IMR-90 (cell line): ENCODE measurements around the gene SLC7A6. TPM values are rescaled to one million over a fixed set of nuclear protein-coding genes. Genes with fewer than 3 reads are reported as not detected.

ENCODE experiments used
- ATAC-seq: fragments of 200-7000 bp; cut with Tn5 transposase; 2 replicates; pipeline ENCODE4 v1.9.1; 2020; ENCODE audit warnings: low read depth, mild to moderate bottlenecking, moderate library complexity
- BruUV-seq: library from RNA; stranded (reverse); fragments of 400-500 nt; replicated peaks from 2 replicates; lab custom pipeline; 2021; lab: Mats Ljungman, UMichigan
- CTCF ChIA-PET: fragments of 300-600 bp; formaldehyde crosslinking; extraction: SDS; loops from one replicate; lab custom pipeline; 2021; ENCODE audit warnings: antibody characterized with exemption; lab: Yijun Ruan, JAX
- POLR2A ChIA-PET: fragments of 300-600 bp; sonication (Branson Sonifier 250); formaldehyde crosslinking; loops from one replicate; lab custom pipeline; 2022; ENCODE audit warnings: antibody characterized with exemption; ENCODE audit not compliant: unreplicated experiment; lab: Charles Lee
- DNase-seq: peaks from one replicate; pipeline ENCODE4 v3.0.0; 2013
- H2AFZ ChIP-seq: replicated peaks from 2 replicates; pipeline ENCODE3; 2013; ENCODE audit warnings: low read length, mild to moderate bottlenecking; ENCODE audit not compliant: poor library complexity
- H2AK5ac ChIP-seq: 2 replicates; pipeline ENCODE4 v1.6.1; 2013; ENCODE audit warnings: low read depth, low read length, inconsistent platforms
- H2AK9ac ChIP-seq: replicated peaks from 2 replicates; pipeline ENCODE3; 2013; ENCODE audit warnings: mild to moderate bottlenecking, low read depth, low read length, moderate library complexity; ENCODE audit not compliant: poor library complexity
- H2BK120ac ChIP-seq: 2 replicates; pipeline ENCODE4 v1.6.1; 2013; ENCODE audit warnings: low read depth, low read length, inconsistent platforms
- H2BK15ac ChIP-seq: 3 replicates; pipeline ENCODE4 v1.6.1; 2013; ENCODE audit warnings: low read depth, low read length, inconsistent platforms
- H2BK20ac ChIP-seq: 2 replicates; pipeline ENCODE4 v1.6.1; 2013; ENCODE audit warnings: low read depth, mild to moderate bottlenecking, inconsistent platforms, low read length, moderate library complexity
- H2BK5ac ChIP-seq: 2 replicates; pipeline ENCODE4 v1.6.1; 2013; ENCODE audit warnings: mild to moderate bottlenecking, low read depth, low read length, inconsistent platforms; ENCODE audit not compliant: poor library complexity, severe bottlenecking
- H3K14ac ChIP-seq: replicated peaks from 2 replicates; pipeline ENCODE4 v1.6.1; 2013; ENCODE audit warnings: low read depth, low read length, inconsistent platforms
- H3K18ac ChIP-seq: 2 replicates; pipeline ENCODE4 v1.6.1; 2013; ENCODE audit warnings: low read depth, low read length, control low read depth
- H3K23ac ChIP-seq: 2 replicates; pipeline ENCODE4 v1.6.1; 2013; ENCODE audit warnings: low read depth, low read length, inconsistent platforms
- H3K27ac ChIP-seq: 2 replicates; pipeline ENCODE4 v1.5.1; 2013; ENCODE audit warnings: mild to moderate bottlenecking, control low read depth, low read length; ENCODE audit not compliant: insufficient read depth
- H3K27me3 ChIP-seq: 2 replicates; pipeline ENCODE4 v1.6.1; 2013; ENCODE audit warnings: low read length; ENCODE audit not compliant: control insufficient read depth, insufficient read depth
- H3K36me3 ChIP-seq: 2 replicates; pipeline ENCODE4 v1.6.1; 2013; ENCODE audit warnings: low read length, mixed read lengths; ENCODE audit not compliant: control insufficient read depth, insufficient read depth
- H3K4ac ChIP-seq: 2 replicates; pipeline ENCODE4 v1.6.1; 2013; ENCODE audit warnings: low read depth, low read length, inconsistent platforms
- H3K4me1 ChIP-seq: 2 replicates; pipeline ENCODE4 v1.6.1; 2013; ENCODE audit warnings: low read length, mixed read lengths; ENCODE audit not compliant: control insufficient read depth, insufficient read depth
- H3K4me2 ChIP-seq: 2 replicates; pipeline ENCODE4 v1.6.1; 2013; ENCODE audit warnings: low read depth, mild to moderate bottlenecking, control low read depth, low read length, moderate library complexity
- H3K4me3 ChIP-seq: 2 replicates; pipeline ENCODE4 v1.5.1; 2013; ENCODE audit warnings: low read depth, mild to moderate bottlenecking, control low read depth, low read length, moderate library complexity; ENCODE audit not compliant: insufficient read depth
- H3K56ac ChIP-seq: 2 replicates; pipeline ENCODE4 v1.6.1; 2013; ENCODE audit warnings: low read length, inconsistent platforms; ENCODE audit not compliant: insufficient read depth; ENCODE audit errors: extremely low read depth
- H3K79me1 ChIP-seq, 2 experiments: 2 replicates each; pipeline ENCODE4 v1.6.1; 2013; ENCODE audit warnings: low read length in 2 of 2, inconsistent platforms in 1 of 2, low read depth in 1 of 2
- H3K9ac ChIP-seq: 2 replicates; pipeline ENCODE4 v1.6.1; 2013; ENCODE audit warnings: low read depth, low read length, control low read depth
- H3K9me1 ChIP-seq: 2 replicates; pipeline ENCODE4 v1.6.1; 2013; ENCODE audit warnings: low read length, inconsistent platforms; ENCODE audit not compliant: insufficient read depth
- H3K9me3 ChIP-seq: 2 replicates; pipeline ENCODE4 v1.6.1; 2013; ENCODE audit warnings: low read length; ENCODE audit not compliant: control insufficient read depth, insufficient read depth
- H4K20me1 ChIP-seq: 2 replicates; pipeline ENCODE4 v1.6.1; 2013; ENCODE audit warnings: low read length, inconsistent platforms; ENCODE audit not compliant: insufficient read depth
- H4K5ac ChIP-seq: 2 replicates; pipeline ENCODE4 v1.6.1; 2013; ENCODE audit warnings: mild to moderate bottlenecking, low read depth, low read length, control low read depth
- H4K8ac ChIP-seq, 2 experiments: 2 replicates each; pipeline ENCODE4 v1.6.1; 2013; ENCODE audit warnings: low read depth in 2 of 2, low read length in 2 of 2, control low read depth in 1 of 2, inconsistent platforms in 1 of 2
- H4K91ac ChIP-seq: 2 replicates; pipeline ENCODE4 v1.6.1; 2013; ENCODE audit warnings: low read depth, low read length, inconsistent platforms; ENCODE audit not compliant: insufficient read depth
- ELK1 ChIP-seq: fragments of 150-350 bp; IDR thresholded peaks from 2 replicates; pipeline ENCODE4 v1.6.1; 2016; ENCODE audit warnings: low read depth, mild to moderate bottlenecking, low read length, moderate library complexity, borderline replicate concordance
- RAD21 ChIP-seq: IDR thresholded peaks from 2 replicates; pipeline ENCODE4 v1.6.1; 2012; ENCODE audit warnings: low read length, improper control_type of control experiment
- WGBS, 2 experiments: methylation state at CpG; one replicate each; pipeline versions ENCODE4 v1.1.5 to v1.1.7; 2013; ENCODE audit warnings: missing lambda C conversion rate in 2 of 2; ENCODE audit not compliant: insufficient read length in 1 of 2; ENCODE audit errors: extremely low coverage in 2 of 2; 5-methylcytosine and 5-hydroxymethylcytosine counted together
- dilution Hi-C: fragments of 300-500 bp; cut with HindIII; formaldehyde crosslinking; loops from one replicate; pipeline ENCODE4 v1.14.3; 2018; ENCODE audit warnings: low sequenced_read_pairs; ENCODE audit not compliant: unreplicated experiment
- in situ Hi-C: fragments of 300-500 bp; cut with MboI; formaldehyde crosslinking; loops from 3 replicates; pipeline ENCODE4 v1.14.3; 2019; ENCODE audit warnings: low sequenced_read_pairs, inconsistent platforms, mixed read lengths
- intact Hi-C: fragments of 100-400 bp; cut with micrococcal nuclease; formaldehyde crosslinking; loops from 2 replicates; pipeline ENCODE4 v1.10.0; 2022
- polyA plus RNA-seq, 3 experiments: library from polyadenylated mRNA; depleted of rRNA; stranded (reverse); fragments of >200 nt; gene quantifications; 2 replicates each; pipeline ENCODE4 v1.2.3, GENCODE V29; 2012; ENCODE audit warnings: low replicate concordance in 1 of 3
- total RNA-seq: library from RNA; depleted of rRNA; stranded (reverse); fragments of >200 nt; gene quantifications from 2 replicates; pipeline ENCODE4 v1.2.3, GENCODE V29; 2012

Gene SLC7A6
- total and polyA plus RNA-seq, 2 of the 4 experiments (the other 2 are of a cell fraction) = 29.4 to 36.1 TPM

- TF ChIP-seq ELK1 = no peak
Observed at GRCh38 chr16:68310774-68311511, 46.6 kb downstream of the SLC7A6 start, which contains the start of the genes PRMT7 and SLC7A6OS (continued).

DNA sequence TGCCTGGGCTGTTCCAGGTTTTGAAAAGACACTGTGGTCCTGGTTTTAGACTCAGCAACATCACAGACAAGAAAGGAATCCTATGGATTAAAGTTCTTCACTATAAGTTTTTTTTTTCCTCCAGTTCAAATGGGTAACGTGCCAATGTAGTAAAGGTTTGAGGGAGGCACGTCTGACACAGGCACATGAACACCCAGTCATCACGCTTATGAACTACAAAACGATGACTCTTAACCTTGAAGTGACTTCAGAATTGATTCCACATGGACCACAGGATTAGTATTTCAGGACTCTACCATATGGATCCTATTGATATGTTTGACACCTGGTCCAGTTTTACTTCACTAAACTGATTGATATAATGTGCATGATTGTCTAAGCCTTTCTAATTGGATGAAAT lies 48.8 kb downstream of the SLC7A6 start:
- H3K9me3 ChIP-seq = no peaks in the 10 kb centered on the region
- H4K20me1 ChIP-seq = peaks cover 11% of the 10 kb centered on the region; the same call in 1 of the 2 replicates
- dilution Hi-C loops (no loop called here), in situ Hi-C loops (no loop called here), intact Hi-C loops (loop anchor here (5.0 kb wide), 1 partner anchor 46 kb away; no protein-coding TSS in a partner anchor)
- H2AK5ac ChIP-seq = no peak overlapping the region
- no peak overlapping the region for H3K27ac ChIP-seq
- no peaks in the 10 kb centered on the region for H3K27me3 ChIP-seq
- CTCF ChIA-PET = no interaction called here
- no peak overlapping the region for H2AK9ac ChIP-seq
- peaks cover 9% of the 10 kb centered on the region for H3K4me1 ChIP-seq
- no peak overlapping the region for H2BK5ac ChIP-seq
- ATAC-seq (no peak), DNase-seq (no peak)
- H4K8ac ChIP-seq = no peak overlapping the region
- POLR2A ChIA-PET = no interaction called here
- no TSS peak for BruUV-seq
- no peak overlapping the region; the same call in 1 of the 2 replicates for H3K23ac ChIP-seq
- no peak overlapping the region for H3K14ac ChIP-seq
- TF ChIP-seq RAD21 (no peak), ELK1 (no peak)
- H3K4me2 ChIP-seq = no peak overlapping the region
- no peak overlapping the region for H3K18ac ChIP-seq
- H4K91ac ChIP-seq = no peak overlapping the region
- WGBS, 2 experiments = 90% methylated on average over 2 of the region's 4 CpGs; no CpG with 5 or more reads in 1 of the 2 experiments
- no peak overlapping the region for H3K56ac ChIP-seq
- no peak overlapping the region for H2BK120ac ChIP-seq
- H2BK15ac ChIP-seq = no peak overlapping the region
- no peaks in the 10 kb centered on the region; the same call in 1 of the 2 replicates for H3K9me1 ChIP-seq
- H2AFZ ChIP-seq = no peak overlapping the region
- peaks cover 18% of the 10 kb centered on the region for H3K36me3 ChIP-seq
- no peak overlapping the region for H2BK20ac ChIP-seq
- H3K9ac ChIP-seq = no peak overlapping the region
- H3K79me1 ChIP-seq = peaks cover 21 to 64% of the 10 kb centered on the region in 2 experiments
- H4K5ac ChIP-seq = no peak overlapping the region
- H3K4ac ChIP-seq = no peak overlapping the region
- no peak overlapping the region for H3K4me3 ChIP-seq
